OCI-LY7 (cell line): ENCODE measurements around the gene RTL1.

Experiments used
- EZH2phosphoT487 ChIP-seq: fragments of 200-600 bp; sonication (generic); IDR thresholded peaks from 2 replicates; pipeline ENCODE4 v1.6.1; 2018; ENCODE audit warnings: low read depth, borderline replicate concordance, mild to moderate bottlenecking, mixed run types, antibody characterized with exemption, low read length, moderate library complexity, mixed read lengths
- TF ChIP-seq, protein P1 (sequence below): fragments of 200-600 bp; sonication (generic); conservative IDR thresholded peaks from 2 replicates; pipeline ENCODE4 v1.5.1; 2014; ENCODE audit warnings: mild to moderate bottlenecking, antibody characterized with exemption, low read length, moderate library complexity, mixed read lengths

DNA sequence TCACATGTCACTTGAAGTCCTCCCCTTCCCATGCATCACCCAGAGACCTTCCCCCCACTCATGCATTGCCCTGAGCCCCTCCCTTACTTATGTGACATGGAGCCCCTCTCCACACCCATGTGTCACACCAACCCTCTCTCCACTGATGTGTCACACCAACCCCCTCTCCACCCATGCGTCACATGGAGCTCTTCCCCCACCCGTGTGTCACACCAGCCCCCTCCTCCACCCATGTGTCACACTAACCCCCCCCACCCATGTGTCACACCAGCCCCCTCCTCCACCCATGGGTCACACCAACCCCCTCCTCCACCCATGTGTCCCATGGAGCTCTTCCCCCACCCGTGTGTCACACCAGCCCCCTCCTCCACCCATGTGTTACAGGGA, 30.4 kb downstream of the RTL1 start:
- TF ChIP-seq, protein P1, sequence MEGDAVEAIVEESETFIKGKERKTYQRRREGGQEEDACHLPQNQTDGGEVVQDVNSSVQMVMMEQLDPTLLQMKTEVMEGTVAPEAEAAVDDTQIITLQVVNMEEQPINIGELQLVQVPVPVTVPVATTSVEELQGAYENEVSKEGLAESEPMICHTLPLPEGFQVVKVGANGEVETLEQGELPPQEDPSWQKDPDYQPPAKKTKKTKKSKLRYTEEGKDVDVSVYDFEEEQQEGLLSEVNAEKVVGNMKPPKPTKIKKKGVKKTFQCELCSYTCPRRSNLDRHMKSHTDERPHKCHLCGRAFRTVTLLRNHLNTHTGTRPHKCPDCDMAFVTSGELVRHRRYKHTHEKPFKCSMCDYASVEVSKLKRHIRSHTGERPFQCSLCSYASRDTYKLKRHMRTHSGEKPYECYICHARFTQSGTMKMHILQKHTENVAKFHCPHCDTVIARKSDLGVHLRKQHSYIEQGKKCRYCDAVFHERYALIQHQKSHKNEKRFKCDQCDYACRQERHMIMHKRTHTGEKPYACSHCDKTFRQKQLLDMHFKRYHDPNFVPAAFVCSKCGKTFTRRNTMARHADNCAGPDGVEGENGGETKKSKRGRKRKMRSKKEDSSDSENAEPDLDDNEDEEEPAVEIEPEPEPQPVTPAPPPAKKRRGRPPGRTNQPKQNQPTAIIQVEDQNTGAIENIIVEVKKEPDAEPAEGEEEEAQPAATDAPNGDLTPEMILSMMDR: no peak
- no peak for TF ChIP-seq EZH2phosphoT487
